Stimulated activated CD8-positive, alpha-beta memory T cell treated with anti-CD3 and anti-CD28 coated beads, Interleukin-15, amount 100 ng/mL, for 4 hours (primary cell): ENCODE results near the gene SFMBT2.

Experiments
- DNase-seq, 2 donors: peaks; one replicate each; pipeline ENCODE4 v3.0.0-alpha.2; 2020; ENCODE audit warnings: low read depth in 2 of 2

SFMBT2 gene

DNA sequence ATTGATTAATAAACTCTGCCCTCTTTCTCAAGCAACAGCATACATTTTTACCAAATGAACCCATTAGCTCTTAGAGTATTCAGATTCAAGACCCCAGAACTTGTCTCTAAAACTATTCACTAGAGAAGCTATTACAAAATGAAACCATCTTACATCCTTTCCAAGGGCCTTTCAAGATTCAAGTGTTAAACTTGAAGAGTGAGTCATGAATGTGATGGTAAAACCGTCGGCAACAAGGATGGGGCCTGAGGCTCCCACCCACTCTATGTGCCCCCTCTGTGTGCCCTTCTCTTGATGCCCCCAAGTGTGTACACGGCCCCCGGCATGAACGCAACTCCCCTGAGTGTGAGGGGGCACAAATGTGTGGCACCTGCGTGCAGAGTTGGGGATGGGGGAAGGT is 46.4 kb downstream of the SFMBT2 start:
- no peak for DNase-seq

DNA sequence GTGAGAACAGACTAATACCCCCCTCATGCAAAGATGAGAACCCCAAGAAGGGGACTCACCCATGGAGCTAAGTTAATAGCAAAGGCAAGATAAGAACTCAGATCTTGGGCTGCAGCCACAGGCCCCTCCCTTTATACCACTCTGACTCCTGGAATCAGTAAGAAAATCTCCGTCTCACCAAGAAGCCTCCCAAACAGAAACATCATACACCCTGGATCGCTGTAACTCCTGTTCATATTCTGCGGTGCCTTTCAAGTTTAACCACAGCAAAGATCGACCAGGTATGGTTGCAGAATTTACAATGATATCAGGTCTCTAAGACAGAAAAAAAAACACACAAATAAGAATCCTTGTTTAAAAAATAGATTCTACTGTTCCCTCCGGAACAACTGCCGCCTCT is 47.1 kb downstream of the SFMBT2 start:
- DNase-seq = no peak

DNA sequence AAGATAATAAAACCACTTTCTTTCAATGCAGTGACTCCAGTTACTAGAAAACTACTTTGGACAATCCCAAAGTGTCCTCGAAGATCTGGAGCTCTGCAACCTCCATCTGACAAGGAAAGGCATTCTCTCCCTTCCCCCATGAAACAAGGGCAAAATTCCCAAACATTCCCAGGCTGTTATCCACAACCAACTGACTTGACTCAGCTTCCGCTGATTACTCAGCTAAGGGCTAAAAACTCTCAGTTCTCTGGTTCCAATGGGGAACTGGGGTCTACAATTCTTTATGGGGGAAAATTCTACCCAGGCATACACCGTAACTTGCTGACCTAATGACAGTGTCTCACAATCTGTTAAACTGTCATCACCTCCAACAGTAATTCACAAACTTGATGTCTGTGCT is 48.4 kb downstream of the SFMBT2 start:
- no peak for DNase-seq

DNA sequence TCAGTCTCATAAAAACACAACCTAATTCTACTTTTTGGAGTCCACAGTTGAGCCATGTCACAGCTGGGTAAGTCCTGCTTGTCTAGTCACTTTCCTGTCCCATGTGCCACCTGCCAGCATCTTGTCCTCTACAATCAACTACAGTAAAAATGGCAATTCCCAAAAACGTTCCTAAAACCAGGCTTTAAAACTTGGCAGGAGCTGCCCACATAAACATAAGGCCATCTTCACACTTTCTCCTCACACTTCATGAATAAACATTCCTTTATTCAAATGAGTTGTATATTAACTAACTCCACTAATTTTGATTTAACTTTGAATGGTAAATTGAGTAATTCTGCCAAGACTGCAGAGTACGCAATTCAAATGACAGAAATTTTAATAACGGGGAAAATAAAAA is 49.5 kb downstream of the SFMBT2 start:
- no peak for DNase-seq

DNA sequence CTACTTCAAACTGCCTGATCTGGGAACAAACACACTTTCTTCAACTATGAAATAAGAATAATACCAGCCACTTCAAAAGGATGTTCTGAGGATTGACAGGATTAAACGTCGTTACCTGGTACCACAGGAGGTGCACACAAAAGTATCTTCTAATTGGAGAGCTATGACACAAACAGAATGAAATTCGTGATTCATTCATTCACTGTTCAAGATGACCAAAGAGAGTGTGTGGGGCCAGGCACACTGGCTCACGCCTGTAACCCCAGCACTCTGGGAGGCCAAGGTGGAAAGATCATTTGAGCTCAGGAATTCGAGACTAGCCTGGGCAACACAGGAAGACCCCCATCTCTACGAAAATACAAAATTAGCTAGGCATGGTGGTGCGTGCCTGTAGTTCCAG is 50.9 kb downstream of the SFMBT2 start:
- DNase-seq = no peak

DNA sequence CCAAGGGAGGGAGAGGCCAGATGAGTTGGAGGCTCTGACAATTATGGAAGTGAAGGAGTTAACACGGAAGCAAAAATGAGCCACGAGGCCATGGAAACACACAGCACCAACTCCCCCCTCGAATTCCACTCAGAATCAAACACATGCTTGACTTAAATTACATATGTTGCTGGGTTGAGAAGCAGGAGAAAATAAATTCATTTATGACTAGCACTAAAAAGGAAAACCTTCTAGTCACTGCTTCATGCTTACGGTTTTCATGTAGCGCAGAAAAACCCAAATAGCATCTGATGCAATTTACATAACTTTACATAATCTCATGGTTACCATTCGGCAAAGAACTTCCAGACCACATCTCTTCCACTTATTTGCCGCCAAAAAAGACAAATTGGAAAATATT is 51.5 kb downstream of the SFMBT2 start:
- DNase-seq = no peak

DNA sequence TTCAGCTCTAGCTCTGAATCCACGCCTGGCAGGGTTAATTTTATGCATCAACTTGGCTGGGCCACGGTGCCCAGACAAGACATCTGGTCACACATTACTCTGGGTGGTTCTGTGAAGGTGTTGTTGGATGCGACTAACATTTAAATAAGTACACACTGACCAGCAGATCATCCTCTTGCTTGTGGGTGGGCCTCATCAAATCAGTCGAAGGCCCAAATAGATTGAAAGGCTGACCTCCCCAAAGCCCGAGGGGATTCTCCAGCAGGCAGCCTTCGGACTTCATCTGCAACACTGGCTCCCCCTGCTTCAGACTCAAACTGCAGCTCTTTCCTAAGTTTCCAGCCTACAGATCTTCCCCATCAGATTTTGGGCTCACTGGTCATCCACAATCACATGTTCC is 53.6 kb downstream of the SFMBT2 start:
- no peak for DNase-seq

DNA sequence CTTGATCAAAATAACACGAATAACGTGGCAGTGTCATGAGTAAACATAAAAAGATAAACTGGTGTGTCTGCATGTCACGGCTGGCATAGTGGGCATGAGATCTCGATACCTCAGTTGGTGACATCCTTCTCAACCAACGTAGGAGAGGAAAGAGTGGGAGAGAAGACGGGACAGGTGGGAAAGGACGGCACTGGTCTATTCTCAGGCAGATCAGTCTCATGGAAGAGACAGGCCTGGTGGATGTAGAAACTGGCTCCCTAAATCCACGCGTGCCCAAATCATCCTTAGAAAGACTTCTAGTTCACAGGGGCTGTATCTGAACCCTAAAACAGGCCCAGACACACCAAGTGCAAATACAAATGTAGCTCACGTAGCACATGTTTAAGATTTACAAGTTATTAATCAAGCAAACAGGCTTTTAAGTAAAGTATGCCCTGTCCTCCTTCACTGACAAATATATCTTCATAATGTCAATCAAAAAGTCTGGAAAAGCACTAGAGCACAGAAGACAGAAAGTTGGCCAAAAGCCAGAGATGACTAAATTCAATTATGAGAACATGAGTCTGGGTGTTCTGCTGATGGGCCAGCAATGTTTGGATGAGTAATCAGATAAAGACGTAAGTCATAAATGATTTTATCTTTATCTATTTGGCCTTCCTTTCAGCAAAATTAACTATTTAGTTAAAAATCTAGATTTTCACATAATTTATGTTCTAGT is 56.3 kb downstream of the SFMBT2 start:
- no peak for DNase-seq

DNA sequence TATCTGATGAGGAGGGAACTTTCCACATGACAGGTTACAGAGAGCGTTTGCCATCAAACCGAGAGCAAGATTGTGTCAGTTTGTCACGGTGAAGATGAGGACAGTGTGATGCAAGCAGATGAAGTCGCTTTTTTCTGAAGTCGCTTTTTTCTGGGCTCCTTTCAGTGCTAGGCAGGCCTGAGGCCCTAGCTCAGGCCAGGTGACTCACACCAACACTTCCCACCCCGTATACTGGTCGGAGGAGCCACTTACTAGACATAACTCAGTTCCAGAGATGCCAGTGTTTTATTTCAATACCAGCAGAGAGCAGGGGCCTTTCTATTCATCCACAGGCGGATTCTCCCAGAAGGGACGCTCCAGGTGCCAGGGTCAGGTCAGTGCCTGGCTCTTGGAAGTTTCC is 58.9 kb downstream of the SFMBT2 start:
- DNase-seq = no peak

DNA sequence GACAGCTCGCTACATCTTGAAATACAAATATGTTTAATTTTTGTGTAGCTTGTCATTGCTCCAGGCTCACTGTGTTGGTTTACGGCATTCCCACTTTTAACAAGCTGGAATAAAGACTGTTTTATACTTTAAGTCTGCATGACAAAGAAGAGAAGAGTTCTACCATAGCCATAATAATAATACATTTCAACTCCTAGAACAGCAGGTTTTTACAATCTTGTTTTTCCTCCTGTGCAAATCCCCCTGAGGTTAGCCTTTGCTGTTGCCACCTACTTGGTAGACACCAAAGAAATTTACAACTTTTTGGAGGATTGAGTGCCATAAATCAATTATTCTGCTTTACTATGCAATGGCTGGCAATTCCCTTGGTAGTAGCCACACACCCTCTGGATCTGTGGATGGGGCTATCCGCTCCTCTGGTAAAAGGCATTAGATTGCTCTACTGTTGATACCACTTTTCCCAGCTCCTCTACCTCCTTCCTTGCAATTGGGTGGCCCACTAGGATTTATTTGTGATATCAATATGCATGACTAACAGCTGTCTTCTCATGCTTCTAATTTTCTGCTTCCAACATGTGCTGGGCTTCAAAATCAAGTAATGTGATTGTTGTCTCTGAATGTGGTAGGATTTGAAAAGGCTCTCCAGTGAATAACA is 60.2 kb downstream of the SFMBT2 start:
- DNase-seq = no peak

DNA sequence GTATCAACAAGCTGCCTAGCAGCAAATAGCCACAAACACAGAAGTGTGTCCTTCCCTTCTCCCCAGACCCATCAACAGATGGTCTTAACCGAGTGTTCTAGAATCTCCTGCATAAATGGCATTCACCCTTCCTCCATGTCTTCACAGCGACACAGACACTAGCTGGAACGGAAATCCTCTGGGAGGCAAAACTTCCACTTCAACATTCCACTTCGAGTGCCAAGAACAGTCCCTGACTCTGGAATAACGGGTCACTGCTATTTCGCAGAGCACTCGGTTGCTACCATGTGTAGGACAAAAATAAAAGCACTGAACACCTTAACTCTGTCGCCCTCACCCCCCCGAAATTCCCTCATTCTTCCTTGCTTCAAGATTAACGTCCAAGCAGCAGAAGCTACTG is 65.1 kb downstream of the SFMBT2 start:
- no peak for DNase-seq

DNA sequence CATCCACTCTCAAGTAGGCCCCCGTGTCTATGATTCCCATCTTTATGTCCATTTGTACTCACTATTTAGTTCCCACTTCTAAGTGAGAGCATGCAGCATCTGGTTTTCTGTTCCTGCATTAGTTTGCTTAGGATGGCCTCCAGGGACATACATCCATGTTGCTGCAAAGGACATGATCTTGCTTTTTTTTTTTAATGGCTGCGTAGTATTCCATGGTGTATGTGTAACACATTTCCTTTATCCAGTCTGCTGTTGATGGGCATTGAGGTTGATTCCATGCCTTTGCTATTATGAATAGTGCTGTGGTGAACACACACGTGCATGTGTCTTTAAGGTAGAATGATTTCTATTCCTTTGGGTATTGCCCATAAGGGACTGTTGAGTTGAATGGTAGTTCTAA is 67.8 kb downstream of the SFMBT2 start:
- DNase-seq = no peak

DNA sequence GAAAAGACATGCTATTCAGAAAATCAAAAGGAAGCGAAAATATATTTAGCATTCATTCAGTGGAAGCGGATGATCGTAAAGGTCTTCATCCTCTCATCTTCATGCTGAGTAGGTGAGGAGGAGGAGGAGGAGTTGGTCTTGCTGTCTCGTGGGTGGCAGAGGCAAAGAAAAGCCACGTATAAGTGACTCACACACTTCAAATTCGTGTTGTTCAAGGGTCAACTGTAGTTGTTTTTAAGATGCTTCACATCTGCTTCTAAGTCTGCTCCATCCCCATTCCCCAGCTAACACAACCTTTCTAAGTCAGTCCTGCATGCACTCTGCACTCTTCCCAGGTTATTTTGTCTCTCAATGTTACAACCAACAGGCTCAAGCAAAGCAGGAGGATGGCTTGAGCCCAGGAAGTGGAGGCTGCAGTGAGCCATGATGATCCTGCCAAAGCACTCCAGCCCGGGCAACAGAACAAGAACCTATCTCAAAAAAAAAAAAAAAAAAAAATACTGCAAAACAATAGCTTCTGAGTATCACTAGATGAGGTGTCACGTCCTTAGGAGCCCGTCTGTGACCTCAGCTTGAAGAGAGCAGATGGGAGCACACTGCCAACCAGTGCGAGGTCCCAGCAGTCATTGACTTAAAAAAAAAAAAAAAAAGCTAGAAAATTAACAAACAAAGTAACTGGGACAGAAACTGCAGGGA is 70.5 kb downstream of the SFMBT2 start:
- no peak for DNase-seq

DNA sequence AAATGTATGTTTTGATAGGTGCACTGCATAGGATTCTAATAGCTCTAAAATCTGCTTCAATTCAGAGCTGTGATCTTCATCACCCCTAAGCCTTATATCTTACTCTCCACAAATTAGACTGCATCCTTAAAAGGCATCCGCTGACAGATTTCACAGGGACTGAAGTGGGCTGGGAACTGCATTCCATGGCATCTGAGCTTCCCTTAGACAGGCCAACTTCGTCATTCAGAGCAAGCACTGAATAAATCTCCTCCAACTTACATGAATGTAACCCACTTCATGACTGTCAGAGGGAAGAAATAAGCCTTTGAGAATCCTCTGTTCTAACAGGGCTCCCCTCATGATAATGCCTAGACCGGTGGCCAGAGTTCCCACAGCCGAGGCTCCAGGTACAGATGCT is 71.3 kb downstream of the SFMBT2 start:
- no peak for DNase-seq

DNA sequence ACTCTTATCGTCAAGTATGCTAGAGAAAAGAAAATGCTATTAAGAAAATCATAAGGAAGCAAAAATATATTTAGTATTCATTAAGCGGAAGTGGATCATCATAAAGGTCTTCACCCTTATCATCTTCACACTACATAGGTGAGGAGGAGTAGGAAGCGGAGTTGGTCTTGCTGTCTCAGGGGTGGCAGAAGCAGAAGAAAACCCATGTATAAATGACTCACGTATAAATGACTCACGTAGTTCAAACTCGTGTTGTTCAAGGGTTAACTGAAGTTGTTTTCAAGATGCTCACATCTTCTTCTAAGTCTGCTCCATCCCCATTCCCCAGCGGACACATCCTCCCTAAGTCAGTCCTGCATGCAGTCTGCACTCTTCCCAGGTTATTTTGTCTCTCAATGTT is 72.4 kb downstream of the SFMBT2 start:
- no peak for DNase-seq

DNA sequence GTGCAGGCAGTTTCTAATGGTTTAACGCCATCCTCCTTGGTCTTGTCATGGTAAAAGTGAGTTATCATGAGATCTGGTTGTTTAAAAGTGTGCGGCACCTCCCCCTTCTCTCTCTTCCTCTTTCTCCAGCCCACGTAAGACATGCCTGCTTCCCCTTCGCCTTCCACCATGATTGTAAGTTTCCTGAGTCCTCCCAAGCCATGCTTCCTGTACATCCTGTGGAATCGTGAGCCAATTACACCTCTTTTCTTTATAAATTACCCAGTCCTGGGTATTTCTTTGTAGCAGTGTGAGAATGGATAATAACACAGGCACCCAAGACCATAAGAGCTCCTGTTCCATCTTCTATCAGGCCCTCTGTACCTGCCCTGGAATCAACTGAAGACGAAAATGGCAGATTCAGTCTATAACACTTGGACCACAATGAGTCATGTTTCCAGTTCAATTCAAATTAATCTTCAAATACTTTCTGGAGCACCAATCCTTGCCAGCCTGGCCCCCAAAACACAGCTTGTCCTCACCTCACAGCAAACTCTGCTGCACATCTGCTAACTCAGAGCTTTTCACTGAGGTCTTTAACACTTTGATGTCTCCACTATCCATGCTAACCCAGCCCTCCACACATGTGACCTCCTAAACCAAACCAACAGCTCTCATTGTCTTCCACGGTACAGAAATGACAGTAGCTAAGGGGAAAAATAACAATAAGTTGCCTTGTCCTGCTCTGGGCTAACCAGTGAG is 73.2 kb downstream of the SFMBT2 start:
- no peak for DNase-seq

DNA sequence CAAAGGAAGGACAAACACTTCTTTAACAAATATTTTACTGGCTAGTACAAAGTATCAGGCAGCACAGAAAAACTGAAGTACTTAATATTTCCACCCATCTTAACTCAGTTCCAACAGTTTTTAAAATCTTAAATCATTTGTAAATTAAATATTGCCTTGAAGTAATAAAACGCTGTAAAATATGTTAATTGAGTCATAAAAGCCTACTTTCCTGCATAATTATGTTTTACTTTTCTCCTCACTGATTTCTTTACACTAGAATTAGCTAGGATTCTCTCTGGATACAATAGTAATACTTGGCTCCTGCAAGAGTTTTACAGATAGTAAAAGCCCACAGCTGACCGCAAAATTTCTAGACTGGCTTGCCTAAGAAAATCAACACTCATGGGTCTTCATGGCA is 74.9 kb downstream of the SFMBT2 start:
- no peak for DNase-seq

DNA sequence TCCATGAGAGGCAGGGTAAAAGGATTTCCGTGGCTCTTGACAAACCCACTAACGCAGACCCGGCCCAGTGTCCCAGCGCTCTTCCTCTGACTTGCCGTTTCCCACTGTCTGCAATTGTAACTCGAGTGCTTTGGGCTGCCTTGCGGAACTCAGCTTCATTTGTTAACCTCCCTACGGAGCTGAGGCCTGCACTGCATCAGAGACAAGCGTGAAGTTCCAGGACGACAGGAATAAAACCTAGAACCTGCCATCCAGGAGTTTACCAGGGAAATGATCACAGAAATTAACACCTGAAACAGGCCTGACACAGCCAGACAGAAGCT is 76.2 kb downstream of the SFMBT2 start:
- DNase-seq = no peak

DNA sequence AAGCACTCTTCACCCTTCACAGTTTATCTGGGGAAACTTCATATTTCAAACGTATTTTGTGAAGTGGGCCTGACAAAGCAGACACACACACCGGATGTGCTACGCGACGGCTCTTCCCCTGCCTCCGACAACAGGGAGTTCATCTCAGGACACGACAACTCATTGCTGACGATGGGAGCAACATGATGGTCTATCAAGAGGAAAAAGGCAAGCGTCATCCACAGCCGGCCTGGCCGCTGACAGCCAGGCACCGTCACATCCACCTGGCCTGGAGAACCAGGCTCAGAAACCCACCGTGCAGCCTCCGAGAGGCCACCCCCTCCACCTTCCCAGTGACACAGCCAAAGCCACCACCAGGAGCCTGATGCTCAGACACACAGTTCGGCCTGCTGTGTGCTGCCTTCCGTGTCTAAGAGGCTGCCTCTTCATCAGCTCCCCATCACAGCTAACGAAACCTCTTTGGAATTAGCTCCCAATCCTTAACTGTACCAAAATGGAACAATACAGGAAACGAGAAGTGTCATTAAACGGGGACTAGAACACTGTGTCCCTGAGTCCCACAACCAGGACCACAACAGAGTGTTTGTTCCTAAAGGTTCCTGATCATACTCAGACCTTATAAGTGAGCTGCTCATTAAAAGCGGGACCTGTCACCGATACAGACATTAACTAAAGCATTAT is 76.7 kb downstream of the SFMBT2 start:
- DNase-seq = no peak

DNA sequence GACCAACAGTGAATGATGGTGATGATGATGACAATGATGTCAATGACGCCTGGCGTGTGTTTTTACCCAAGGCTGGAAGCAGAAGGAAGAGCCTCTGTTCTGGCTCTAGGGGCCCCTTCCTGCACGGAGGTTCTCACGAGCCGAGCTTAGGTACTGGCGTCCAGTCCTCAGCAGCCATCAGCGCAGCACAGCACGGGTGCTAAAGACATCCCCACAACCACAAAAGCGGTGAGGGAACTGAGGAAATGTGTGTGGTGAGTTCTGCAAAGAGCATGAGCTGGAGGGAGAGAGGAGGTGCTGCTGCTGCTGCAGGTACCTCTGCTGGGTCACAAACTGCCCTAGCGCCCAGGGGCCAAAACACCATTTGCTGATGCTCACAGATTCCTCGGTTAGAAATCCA is 81.6 kb downstream of the SFMBT2 start:
- no peak for DNase-seq

DNA sequence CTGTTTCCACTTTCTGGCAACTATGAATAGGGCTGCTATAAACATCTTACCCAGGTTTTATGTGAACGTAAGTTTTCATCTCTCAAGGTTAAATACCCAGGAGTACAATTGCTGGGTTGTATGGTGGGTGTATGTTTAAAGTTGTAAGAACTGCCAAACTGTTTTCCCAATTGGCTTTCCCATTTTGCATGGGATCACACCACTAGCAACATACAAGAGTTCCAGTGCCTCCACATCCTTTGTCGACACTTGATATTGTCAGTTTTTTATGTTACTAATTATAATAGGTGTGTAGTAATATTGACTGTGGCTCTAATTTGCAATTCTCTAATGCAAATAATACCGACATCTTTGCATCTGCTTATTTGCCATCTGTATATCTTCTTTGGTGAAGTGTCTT is 82.9 kb downstream of the SFMBT2 start:
- no peak for DNase-seq

DNA sequence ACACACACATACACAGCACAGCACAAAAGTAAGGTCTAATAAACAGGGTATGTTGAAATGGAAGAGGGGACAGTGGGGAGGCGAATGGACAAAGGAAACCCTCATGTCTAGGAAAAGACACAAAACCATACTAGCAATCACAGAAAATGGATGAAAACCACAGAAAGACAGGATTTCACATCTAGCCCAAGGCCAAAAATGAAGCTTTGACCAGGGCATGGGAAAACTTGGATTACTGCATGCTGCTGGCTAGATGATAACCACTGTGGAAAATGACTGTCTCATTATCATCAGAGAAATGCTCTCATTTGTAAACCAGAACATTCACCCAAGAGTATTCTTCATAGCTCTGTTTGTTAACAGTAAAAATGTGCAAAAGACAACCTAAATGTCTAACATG is 88.2 kb downstream of the SFMBT2 start:
- DNase-seq = no peak
